Measurements from ENCODE around the gene MAP2K2.

MAP2K2 gene

DNA sequence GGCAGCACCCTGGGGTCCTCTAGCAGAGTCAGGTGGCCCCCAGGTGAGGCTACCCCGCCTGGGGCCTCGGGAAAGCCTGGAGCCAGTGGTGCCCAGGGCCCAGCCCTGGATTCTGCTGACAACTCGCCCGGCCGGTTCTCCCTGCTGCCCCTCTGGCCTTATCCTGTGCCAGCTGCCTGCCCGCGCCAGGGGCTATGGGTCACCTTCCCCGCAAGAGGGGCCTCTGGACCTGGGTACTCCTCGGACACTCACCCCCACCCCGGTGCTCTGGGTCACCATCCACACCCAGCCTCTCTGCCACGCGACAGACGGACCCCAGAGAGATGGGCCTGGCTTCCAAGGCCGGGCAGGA lies 81.2 kb downstream of the MAP2K2 start:
- DNase-seq (ENCODE audit: low read depth), result no peak

DNA sequence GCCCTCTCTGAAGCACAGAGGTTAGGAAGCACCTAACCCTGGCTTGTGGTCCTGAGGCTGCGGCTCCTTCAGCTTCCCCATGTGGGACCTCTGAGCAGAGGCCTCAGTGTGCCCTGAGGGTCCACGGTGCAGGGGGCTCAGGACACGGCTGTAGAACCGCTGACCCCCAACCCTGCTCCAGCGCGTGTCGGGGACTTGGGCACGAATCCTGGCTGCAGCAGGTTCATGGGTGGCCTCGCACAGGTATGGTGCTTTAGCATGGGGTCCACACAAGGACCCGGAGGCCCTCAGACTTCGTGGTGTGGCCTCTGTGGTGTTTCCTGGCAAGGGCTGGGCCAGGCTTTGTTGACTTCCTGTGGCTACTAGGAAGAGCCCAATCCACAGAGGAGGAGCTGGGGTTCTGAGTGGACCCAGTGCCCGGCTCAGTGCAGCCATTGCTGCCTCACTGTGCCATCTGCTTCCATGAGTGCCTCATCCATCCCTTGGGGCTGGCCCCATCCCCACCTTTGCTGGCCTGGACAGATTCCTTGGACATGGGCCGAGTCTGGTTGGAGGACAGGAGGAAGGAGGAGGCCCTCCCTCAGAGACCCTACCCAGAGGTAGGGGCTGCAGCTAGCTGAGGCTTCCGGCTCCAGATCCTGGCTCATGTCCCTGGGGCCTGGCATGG lies 81.7 kb downstream of the MAP2K2 start:
- no peak for DNase-seq (ENCODE audit: low read depth)
